GM23248 (cell line): Measurements from ENCODE around the gene RPTN. TPM values are rescaled to one million over a fixed set of nuclear protein-coding genes. Genes with fewer than 3 reads are reported as not detected.

Experiments
- DNase-seq: peaks from one replicate; pipeline ENCODE4 v3.0.0-alpha.2; 2015
- H2AFZ ChIP-seq: fragments of 200-600 bp; sonication (generic); 2 replicates; pipeline ENCODE4 v1.6.1; 2016; ENCODE audit warnings: antibody characterized with exemption
- H3F3A ChIP-seq: fragments of 200-600 bp; sonication (generic); 2 replicates; pipeline ENCODE4 v1.6.1; 2016; ENCODE audit warnings: mild to moderate bottlenecking, antibody characterized with exemption, mixed run types; ENCODE audit not compliant: insufficient read depth
- H3K27ac ChIP-seq: fragments of 200-600 bp; sonication (generic); 2 replicates; pipeline ENCODE4 v1.5.1; 2016; ENCODE audit warnings: mild to moderate bottlenecking
- H3K27me3 ChIP-seq: fragments of 200-600 bp; sonication (generic); replicated peaks from 2 replicates; pipeline ENCODE4 v1.6.1; 2016; ENCODE audit warnings: mild to moderate bottlenecking; ENCODE audit not compliant: insufficient read depth
- H3K36me3 ChIP-seq: fragments of 200-600 bp; sonication (generic); 2 replicates; pipeline ENCODE4 v1.6.1; 2016; ENCODE audit warnings: low read depth, mild to moderate bottlenecking
- H3K4me1 ChIP-seq: fragments of 200-600 bp; sonication (generic); 2 replicates; pipeline ENCODE4 v1.6.1; 2016; ENCODE audit warnings: mild to moderate bottlenecking; ENCODE audit not compliant: insufficient read depth
- H3K4me2 ChIP-seq: fragments of 200-600 bp; sonication (generic); one replicate; pipeline ENCODE4 v1.6.1; 2016; ENCODE audit warnings: mild to moderate bottlenecking; ENCODE audit not compliant: unreplicated experiment
- H3K4me3 ChIP-seq: fragments of 200-600 bp; sonication (generic); 2 replicates; pipeline ENCODE4 v1.5.1; 2016; ENCODE audit warnings: mild to moderate bottlenecking
- H3K79me2 ChIP-seq: fragments of 200-600 bp; sonication (generic); 2 replicates; pipeline ENCODE4 v1.6.1; 2016; ENCODE audit warnings: mild to moderate bottlenecking; ENCODE audit not compliant: insufficient read depth
- H3K9ac ChIP-seq: fragments of 200-600 bp; sonication (generic); 2 replicates; pipeline ENCODE4 v1.6.1; 2016; ENCODE audit warnings: mild to moderate bottlenecking
- H3K9me2 ChIP-seq: fragments of 200-600 bp; sonication (generic); 2 replicates; pipeline ENCODE4 v1.6.1; 2016; ENCODE audit warnings: mixed run types, mild to moderate bottlenecking, moderate library complexity; ENCODE audit not compliant: insufficient read depth
- H3K9me3 ChIP-seq: fragments of 200-600 bp; sonication (generic); one replicate; pipeline ENCODE4 v1.6.1; 2017; ENCODE audit warnings: low read depth
- H4K20me1 ChIP-seq: fragments of 200-600 bp; sonication (generic); 2 replicates; pipeline ENCODE4 v1.6.0; 2016; ENCODE audit not compliant: insufficient read depth
- EZH2 ChIP-seq: fragments of 200-600 bp; sonication (generic); IDR thresholded peaks from 2 replicates; pipeline ENCODE4 v1.6.1; 2018; ENCODE audit warnings: antibody characterized with exemption, mild to moderate bottlenecking; ENCODE audit not compliant: insufficient read depth, poor library complexity, severe bottlenecking
- EZH2phosphoT487 ChIP-seq: fragments of 200-600 bp; sonication (generic); IDR thresholded peaks from 2 replicates; pipeline ENCODE4 v1.6.1; 2018; ENCODE audit warnings: antibody characterized with exemption, moderate library complexity, mild to moderate bottlenecking, low read depth; ENCODE audit not compliant: insufficient read depth
- WGBS, 2 experiments: methylation state at CpG; one replicate each; pipeline ENCODE4 v1.1.6; 2015 to 2017; ENCODE audit warnings: low lambda C conversion rate in 2 of 2, low coverage in 1 of 2; ENCODE audit errors: missing lambda C conversion rate in 2 of 2; 5-methylcytosine and 5-hydroxymethylcytosine counted together
- in situ Hi-C: fragments of 300-500 bp; cut with MboI; formaldehyde crosslinking; loops from 2 replicates; pipeline ENCODE4 v1.15.0; 2020
- polyA plus RNA-seq: library from polyadenylated mRNA; unstranded; fragments of >200 nt; fragmentation: Nextera tagmentation; extraction: Ambion mirVana; gene quantifications from 2 replicates; pipeline ENCODE4 v1.2.1, GENCODE V29; 2016
- total RNA-seq: library from RNA; depleted of rRNA; stranded (reverse); fragments of >200 nt; shearing (Covaris generic); gene quantifications from 2 replicates; pipeline ENCODE4 v1.2.3, GENCODE V29; 2014

RPTN gene
- total and polyA plus RNA-seq, 2 experiments from 2014 or later, result 0.05 TPM; not detected in 1

DNA sequence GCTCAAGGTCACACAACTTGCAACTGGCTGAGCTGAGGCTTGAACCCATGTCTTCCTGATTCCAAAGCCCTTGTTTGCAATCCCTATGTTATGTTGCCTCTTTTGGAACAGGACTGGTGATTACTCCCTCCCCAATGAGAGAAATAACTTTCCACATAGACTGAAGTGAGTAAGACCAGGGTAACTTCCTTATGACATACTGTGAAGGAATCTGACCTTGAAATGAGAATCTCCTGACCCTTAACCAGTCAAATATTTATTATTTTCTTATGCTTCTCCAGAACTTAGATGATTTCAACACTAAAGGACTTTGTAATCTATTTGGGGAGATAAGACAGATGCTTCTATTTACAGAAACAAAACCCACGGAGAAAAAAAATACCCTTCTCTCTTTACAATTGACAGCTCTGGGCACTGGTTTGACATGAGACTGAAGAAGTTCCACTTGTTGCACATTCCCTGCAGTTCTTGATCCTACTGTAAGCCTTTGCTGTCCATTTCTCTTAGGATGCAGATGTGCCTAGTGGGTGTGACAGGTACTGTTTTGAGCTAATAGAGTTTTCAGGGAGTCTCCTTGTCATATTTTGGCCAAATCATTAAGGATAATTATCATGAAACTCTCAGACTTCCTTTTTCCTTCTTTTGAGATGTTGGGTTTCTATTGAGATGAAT, 3.9 kb upstream of the RPTN start:
- in situ Hi-C loops, result no loop called here
- Histone ChIP-seq H3K9ac (no peak overlapping the region), H2AFZ (no peak overlapping the region), H3K27ac (peak overlapping the region; percentile 44), H3K36me3 (no peaks in the 10 kb centered on the region), H3K4me2 (peak overlapping the region; percentile 68), H3K9me3 (no peaks in the 10 kb centered on the region), H3K4me1 (peaks cover 19% of the 10 kb centered on the region), H3F3A (peaks cover 6% of the 10 kb centered on the region), H4K20me1 (no peaks in the 10 kb centered on the region), H3K79me2 (no peaks in the 10 kb centered on the region), H3K4me3 (no peak overlapping the region), H3K27me3 (peaks cover 8% of the 10 kb centered on the region; the same call in 1 of the 2 replicates), H3K9me2 (no peaks in the 10 kb centered on the region)
- no peak for TF ChIP-seq EZH2phosphoT487
- 0 to 3% methylated on average over 1 of the region's 1 CpG for WGBS, 2 experiments
- peak; percentile 92 for DNase-seq

DNA sequence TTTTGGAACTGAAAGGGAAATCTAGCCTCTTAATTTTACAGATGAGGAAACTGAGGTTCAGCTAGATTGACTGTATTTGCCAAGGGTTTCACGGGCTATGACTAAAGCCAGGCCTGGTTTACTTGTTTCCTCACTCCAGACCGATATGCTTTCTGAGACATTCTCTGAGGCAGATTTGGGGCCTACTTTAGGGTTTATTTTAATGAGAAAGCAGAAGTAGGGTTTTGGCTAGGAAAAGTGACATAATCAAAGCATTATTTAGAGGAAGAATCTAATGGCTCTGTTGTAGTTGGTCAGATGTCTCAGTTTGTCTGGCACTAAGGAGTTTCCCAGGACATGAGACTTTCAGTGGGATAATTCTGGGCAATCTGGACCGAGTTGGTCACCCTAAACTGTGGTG, 1.5 kb upstream of the RPTN start:
- DNase-seq, result peak; percentile 14
- Histone ChIP-seq H3K9me2 (no peaks in the 10 kb centered on the region), H3K27me3 (peaks cover 9% of the 10 kb centered on the region; the same call in 1 of the 2 replicates), H3K79me2 (no peaks in the 10 kb centered on the region), H3K4me2 (no peak overlapping the region), H3K9ac (no peak overlapping the region), H3K36me3 (no peaks in the 10 kb centered on the region), H3K9me3 (no peaks in the 10 kb centered on the region), H4K20me1 (no peaks in the 10 kb centered on the region), H3K27ac (no peak overlapping the region), H2AFZ (no peak overlapping the region), H3K4me1 (peaks cover 12% of the 10 kb centered on the region), H3F3A (peaks cover 6% of the 10 kb centered on the region), H3K4me3 (no peak overlapping the region)
- TF ChIP-seq EZH2, result no peak
- no peak for TF ChIP-seq EZH2phosphoT487
- WGBS, 2 experiments, result 86 to 87% methylated on average over 3 of the region's 3 CpGs
- in situ Hi-C loops, result no loop called here

DNA sequence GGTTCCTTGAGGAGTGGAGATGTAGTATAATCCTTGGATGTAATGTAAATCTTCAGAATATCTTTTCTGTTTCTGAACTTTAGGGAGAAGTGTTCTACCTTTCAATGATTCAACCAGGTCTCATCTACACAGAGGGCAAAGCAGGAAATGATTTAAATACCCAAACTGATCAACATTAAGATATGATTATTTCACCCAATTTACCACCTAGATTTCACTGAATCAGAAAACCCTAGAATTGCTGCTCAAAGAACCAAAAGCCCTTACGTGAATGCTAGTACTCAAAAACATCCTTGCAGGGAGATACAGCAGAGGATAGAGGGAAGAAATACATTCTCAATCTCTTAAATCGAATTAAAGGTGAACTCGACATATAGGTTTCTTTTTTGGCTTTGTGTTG, 5.0 kb downstream of the RPTN start:
- Histone ChIP-seq H3F3A (no peaks in the 10 kb centered on the region), H3K4me3 (no peak overlapping the region), H3K27me3 (peaks cover 6% of the 10 kb centered on the region), H3K36me3 (no peaks in the 10 kb centered on the region), H3K79me2 (no peaks in the 10 kb centered on the region), H3K4me2 (no peak overlapping the region), H3K9ac (no peak overlapping the region), H2AFZ (no peak overlapping the region), H4K20me1 (no peaks in the 10 kb centered on the region), H3K4me1 (peaks cover 5% of the 10 kb centered on the region; the same call in 1 of the 2 replicates), H3K9me2 (no peaks in the 10 kb centered on the region), H3K9me3 (no peaks in the 10 kb centered on the region), H3K27ac (no peak overlapping the region)
- WGBS, 2 experiments, result 54 to 59% methylated on average over 3 of the region's 3 CpGs
- in situ Hi-C loops, result no loop called here
- TF ChIP-seq EZH2phosphoT487, result no peak
- TF ChIP-seq EZH2, result no peak
- no peak for DNase-seq

DNA sequence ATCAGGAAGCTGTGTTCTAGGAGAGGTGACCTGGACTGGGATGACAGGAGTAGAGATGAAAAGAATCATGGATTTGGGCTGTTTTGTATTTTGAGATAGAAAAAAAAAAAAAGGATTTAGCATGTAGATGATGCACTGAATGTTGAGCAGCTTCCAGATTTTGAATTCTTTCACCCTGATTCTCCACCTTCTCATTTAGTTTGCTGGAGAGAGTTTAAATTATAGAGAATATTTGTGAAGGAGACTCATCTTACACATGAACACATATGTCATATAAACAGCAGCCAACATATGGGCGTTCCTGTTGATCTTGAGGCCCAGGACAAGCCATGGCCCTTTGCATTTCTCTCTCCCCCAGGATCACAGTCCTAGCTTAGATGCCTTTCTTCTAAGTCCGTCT, 7.4 kb downstream of the RPTN start:
- H3K4me3 ChIP-seq, result no peak overlapping the region
- H3F3A ChIP-seq, result no peaks in the 10 kb centered on the region
- in situ Hi-C loops, result no loop called here
- H2AFZ ChIP-seq, result no peak overlapping the region
- no peaks in the 10 kb centered on the region for H3K9me2 ChIP-seq
- peak; percentile 55 for DNase-seq
- no peak for TF ChIP-seq EZH2phosphoT487
- H3K4me2 ChIP-seq, result peak overlapping the region; percentile 3
- no peaks in the 10 kb centered on the region for H3K36me3 ChIP-seq
- no peaks in the 10 kb centered on the region for H3K9me3 ChIP-seq
- WGBS, 2 experiments, result 52 to 70% methylated on average over 2 of the region's 2 CpGs
- peaks cover 5% of the 10 kb centered on the region; the same call in 1 of the 2 replicates for H3K4me1 ChIP-seq
- no peak overlapping the region for H3K9ac ChIP-seq
- no peaks in the 10 kb centered on the region for H4K20me1 ChIP-seq
- no peaks in the 10 kb centered on the region for H3K79me2 ChIP-seq
- no peaks in the 10 kb centered on the region; the same call in 1 of the 2 replicates for H3K27me3 ChIP-seq
- H3K27ac ChIP-seq, result no peak overlapping the region
